ENCODE results near the gene EIF2B4.
"Not testable (repeated sequence)": the region's sequence is repeated elsewhere in the genome, so short reads cannot be mapped to it uniquely, and the experiment has no call there.

The EIF2B4 gene

DNA sequence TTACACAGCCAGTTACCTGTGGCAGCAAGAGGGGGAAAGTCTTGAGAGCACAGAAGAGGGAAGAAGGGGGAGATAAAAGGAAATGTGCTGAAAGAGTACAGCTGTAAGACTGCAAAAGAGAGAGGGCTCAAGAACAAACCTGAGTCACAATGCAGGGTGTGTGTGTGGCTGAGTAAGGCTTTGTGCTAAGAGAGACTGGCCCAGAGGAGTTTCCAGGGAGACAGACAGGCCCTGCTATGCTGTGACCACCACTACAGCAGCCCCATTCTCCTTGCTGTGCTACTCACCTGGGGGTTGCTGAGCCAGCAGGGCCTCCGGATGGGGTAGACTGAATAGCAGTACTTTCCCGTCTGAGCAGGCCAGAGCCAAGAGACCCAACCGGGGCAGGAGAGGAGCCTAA is 34.8 kb downstream of the EIF2B4 start:
- DNase-seq = no peak

DNA sequence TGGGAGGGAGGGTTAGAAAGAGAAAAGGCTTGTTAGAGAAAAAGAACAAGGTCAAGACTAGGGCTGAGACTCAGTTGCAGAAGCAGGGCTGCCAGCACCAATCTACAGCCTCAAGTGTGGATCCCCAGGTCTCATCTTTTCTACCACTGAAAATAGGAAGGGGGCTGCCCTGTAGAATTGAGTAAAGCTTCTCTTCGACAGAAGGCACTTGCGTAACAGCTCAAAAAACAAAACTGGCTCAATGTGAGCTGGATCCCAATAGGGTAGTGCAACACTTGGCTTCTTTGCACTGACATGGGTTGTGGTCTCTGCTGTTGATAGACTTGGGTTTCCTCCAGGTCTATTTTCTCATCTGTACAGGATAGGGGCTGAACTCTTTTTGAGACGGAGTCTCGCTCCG is 45.4 kb downstream of the EIF2B4 start:
- DNase-seq = no peak

GRCh38 chr2:27323596-27324285 is 46.4 kb downstream of the EIF2B4 start:
- no peak for DNase-seq

- DNase-seq = peak; percentile 67
These were observed 47.2 kb downstream of the EIF2B4 start, which contains the start of gene MPV17 for GRCh38 chr2:27322766-27323595. MPV17 (minus strand) TSS chr2:27323097; CDS start chr2:27322517, 580 bp downstream.

DNA sequence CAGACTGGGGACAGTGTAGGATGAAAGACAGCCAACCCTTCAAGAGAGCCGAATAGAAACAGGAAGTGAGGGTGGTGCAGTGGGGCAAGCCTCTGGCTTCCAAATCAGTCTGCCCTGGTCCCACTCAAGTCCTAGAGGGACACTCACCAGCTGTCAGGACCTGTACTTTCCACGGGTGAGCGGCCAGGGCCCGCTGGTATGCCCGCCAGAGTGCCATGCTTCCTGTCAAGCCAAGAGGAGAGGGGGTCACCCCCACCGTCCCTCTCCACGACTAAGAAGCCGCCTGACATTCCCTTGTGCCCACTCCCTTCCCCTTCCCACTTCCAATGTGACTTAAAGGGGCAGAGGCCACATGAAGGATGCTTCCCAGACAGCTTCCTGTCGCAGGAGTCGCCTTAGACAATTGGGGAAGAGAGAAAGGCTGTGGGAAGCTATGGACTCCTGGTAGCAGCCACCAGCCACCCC is 47.8 kb downstream of the EIF2B4 start:
- no peak for DNase-seq

GRCh38 chr2:27320958-27321543 is 49.1 kb downstream of the EIF2B4 start:
- no peak for DNase-seq

- not testable (repeated sequence) for DNase-seq
These were observed 50.3 kb downstream of the EIF2B4 start for GRCh38 chr2:27319839-27320238.

- DNase-seq = no peak
These were observed 53.3 kb downstream of the EIF2B4 start for GRCh38 chr2:27316655-27317412.

DNA sequence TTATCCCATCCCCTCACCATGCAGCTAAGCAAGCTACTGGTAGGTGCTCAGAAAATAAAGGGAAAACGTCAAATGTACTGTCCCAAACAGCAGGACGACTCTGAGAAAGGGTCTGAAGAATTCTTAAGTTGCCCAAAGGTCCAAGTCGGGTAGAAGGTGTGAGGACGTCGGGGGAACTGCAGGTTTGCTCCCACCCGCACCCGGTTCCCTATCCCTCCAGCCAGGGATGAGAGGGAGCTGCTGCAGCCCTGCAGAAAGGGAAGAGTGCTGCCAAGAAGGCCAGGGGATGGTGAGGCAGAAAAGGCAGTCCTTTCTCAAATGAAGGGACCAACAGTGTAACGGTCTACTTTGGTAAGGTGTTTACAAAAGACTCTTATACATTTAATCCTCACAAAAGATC is 55.0 kb downstream of the EIF2B4 start:
- DNase-seq = no peak

GRCh38 chr2:27314709-27315108 is 55.4 kb downstream of the EIF2B4 start:
- no peak for DNase-seq

All from KG1 (cell line).